Common myeloid progenitor, CD34-positive (primary cell): Measurements from ENCODE around the gene SPATA12. TPM values are rescaled to one million over a fixed set of nuclear protein-coding genes. Genes with fewer than 3 reads are reported as not detected.

Experiments
- CTCF ChIA-PET: fragments of 350-600 bp; sonication (Branson Sonifier 250); formaldehyde crosslinking; loops from one replicate; lab custom pipeline; 2021; ENCODE audit warnings: antibody characterized with exemption; lab: Charles Lee
- POLR2A ChIA-PET: fragments of 350-600 bp; sonication (Branson Sonifier 250); formaldehyde crosslinking; loops from one replicate; lab custom pipeline; 2021; ENCODE audit warnings: antibody characterized with exemption; lab: Charles Lee
- DNase-seq, 3 donors: peaks; one replicate each; pipeline versions ENCODE4 v3.0.0 to v3.0.0-alpha.2; 2013
- H3K27ac ChIP-seq, 2 experiments: 1 replicate in 1 of 2; 2 replicates in 1 of 2; pipeline ENCODE4 v1.7.0; 2013; ENCODE audit warnings: inconsistent platforms in 2 of 2, low read length in 2 of 2, mild to moderate bottlenecking in 2 of 2, low read depth in 1 of 2, moderate library complexity in 1 of 2; ENCODE audit not compliant: severe bottlenecking in 2 of 2, insufficient read depth in 1 of 2, poor library complexity in 1 of 2
- H3K27me3 ChIP-seq, 5 experiments: replicated peaks in 2 of 5; 1 replicate in 3 of 5; 2 replicates in 2 of 5; pipeline versions ENCODE4 v1.6.1 to v1.7.0; 2013; ENCODE audit warnings: low read length in 4 of 5, mild to moderate bottlenecking in 2 of 5, moderate library complexity in 2 of 5, inconsistent platforms in 1 of 5; ENCODE audit not compliant: insufficient read depth in 5 of 5, control insufficient read depth in 4 of 5
- H3K36me3 ChIP-seq, 4 experiments: 1 replicate in 2 of 4; 2 replicates in 2 of 4; pipeline versions ENCODE4 v1.6.1 to v1.7.0; 2013; ENCODE audit warnings: low read length in 3 of 4, control low read depth in 1 of 4, mild to moderate bottlenecking in 1 of 4; ENCODE audit not compliant: control insufficient read depth in 4 of 4, insufficient read depth in 4 of 4
- H3K4me1 ChIP-seq, 4 experiments: 1 replicate in 3 of 4; 2 replicates in 1 of 4; pipeline versions ENCODE4 v1.6.1 to v1.7.1; 2013; ENCODE audit warnings: low read length in 3 of 4, mild to moderate bottlenecking in 3 of 4, control low read depth in 1 of 4, inconsistent platforms in 1 of 4, moderate library complexity in 1 of 4; ENCODE audit not compliant: control insufficient read depth in 4 of 4, insufficient read depth in 4 of 4; ENCODE audit errors: control extremely low read depth in 1 of 4
- H3K4me3 ChIP-seq, 7 experiments: 1 replicate in 4 of 7; 2 replicates in 3 of 7; pipeline versions ENCODE4 v1.5.1 to v1.7.0; 2013; ENCODE audit warnings: mild to moderate bottlenecking in 7 of 7, low read length in 6 of 7, moderate library complexity in 6 of 7, inconsistent platforms in 2 of 7, low read depth in 2 of 7, control low read depth in 1 of 7; ENCODE audit not compliant: insufficient read depth in 4 of 7, control insufficient read depth in 1 of 7; ENCODE audit errors: extremely low read depth in 1 of 7
- H3K9me3 ChIP-seq, 5 experiments: 1 replicate in 4 of 5; 2 replicates in 1 of 5; pipeline versions ENCODE4 v1.6.1 to v1.7.1; 2013; ENCODE audit warnings: low read length in 4 of 5, mild to moderate bottlenecking in 2 of 5, inconsistent platforms in 1 of 5, low read depth in 1 of 5, moderate library complexity in 1 of 5; ENCODE audit not compliant: control insufficient read depth in 4 of 5, insufficient read depth in 2 of 5; ENCODE audit errors: control extremely low read depth in 1 of 5
- WGBS: methylation state at CpG from one replicate; pipeline ENCODE4 v1.1.5; 2013; ENCODE audit not compliant: insufficient coverage; 5-methylcytosine and 5-hydroxymethylcytosine counted together
- polyA plus RNA-seq: library from polyadenylated mRNA; unstranded; fragments of 120-200 nt; gene quantifications from one replicate; pipeline ENCODE4 v1.2.1, GENCODE V29; 2013

The SPATA12 gene, protein sequence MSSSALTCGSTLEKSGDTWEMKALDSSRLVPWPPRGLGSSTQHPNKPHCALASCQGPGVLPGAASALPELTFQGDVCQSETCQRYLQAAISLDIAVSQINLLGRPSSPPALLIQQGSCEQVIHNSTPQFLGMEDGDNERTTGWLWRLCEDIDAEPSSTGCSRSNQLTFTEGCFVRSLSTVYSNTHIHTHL
- 0.07 TPM for polyA plus RNA-seq

DNA sequence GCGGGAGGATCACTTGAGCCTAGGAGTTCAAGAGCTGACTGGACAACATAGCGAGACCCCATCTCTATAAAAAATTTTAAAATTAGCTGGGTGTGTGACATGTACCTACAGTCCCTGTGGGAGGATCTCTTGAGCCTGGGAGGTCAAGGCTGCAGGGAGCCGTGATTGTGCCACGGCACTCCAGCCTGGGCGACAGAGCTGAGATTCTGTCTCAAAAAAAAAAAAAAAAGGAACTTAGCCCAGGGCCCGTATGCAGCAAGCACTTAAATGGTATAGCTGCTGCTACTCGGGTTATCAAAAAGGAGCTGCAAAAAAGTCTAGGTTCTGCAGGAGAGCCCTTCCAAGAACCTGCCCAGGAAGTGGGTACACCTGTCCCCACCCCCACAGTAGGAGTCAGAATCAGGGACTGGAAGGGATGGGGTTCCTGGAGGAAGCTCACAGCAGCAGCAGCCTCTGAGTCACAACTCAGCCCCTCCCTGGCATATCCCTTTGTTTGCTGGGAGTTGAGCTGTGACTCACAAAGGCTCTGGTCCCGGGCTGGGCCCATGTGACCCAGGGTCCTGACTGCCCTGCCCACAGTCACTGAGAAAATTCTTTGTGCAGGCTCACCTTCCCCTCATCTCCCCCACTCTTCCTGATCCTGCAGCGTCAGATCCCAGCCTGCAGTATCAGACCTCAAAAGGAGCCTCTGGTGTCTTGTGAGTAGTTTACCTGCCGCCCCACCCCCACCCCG lies at the start of gene SPATA12:
SPATA12 (plus strand) TSS at position 576 of the 733 bp plus-strand sequence. CDS start 13,031 bp downstream, outside the sequence.
- ChIA-PET CTCF (interaction anchor here (0.9 to 1.9 kb wide), 3 partner anchors 18 to 55 kb away, joined by 3 to 5 read pairs (median 4); no protein-coding TSS in a partner anchor), POLR2A (interaction anchor here (0.6 to 0.8 kb wide), 2 partner anchors 12 to 979 kb away, joined by 3 to 6 read pairs; no protein-coding TSS in a partner anchor)
- H3K4me3 ChIP-seq: peak within 1 kb of the TSS in 1 of 7 experiments; percentile 26
- no peaks in the 10 kb centered on the region for H3K36me3 ChIP-seq
- H3K9me3 ChIP-seq: no peaks in the 10 kb centered on the region
- H3K27me3 ChIP-seq: no peaks in the 10 kb centered on the region
- H3K27ac ChIP-seq: peak within 1 kb of the TSS in 1 of 2 experiments; percentile 43
- H3K4me1 ChIP-seq: peaks cover 0 to 75% (median 52%) of the 10 kb centered on the region in 4 experiments
- 25% methylated on average over 8 of the region's 11 CpGs for WGBS
- DNase-seq: peak; percentile 76 to 93 (median 89)

DNA sequence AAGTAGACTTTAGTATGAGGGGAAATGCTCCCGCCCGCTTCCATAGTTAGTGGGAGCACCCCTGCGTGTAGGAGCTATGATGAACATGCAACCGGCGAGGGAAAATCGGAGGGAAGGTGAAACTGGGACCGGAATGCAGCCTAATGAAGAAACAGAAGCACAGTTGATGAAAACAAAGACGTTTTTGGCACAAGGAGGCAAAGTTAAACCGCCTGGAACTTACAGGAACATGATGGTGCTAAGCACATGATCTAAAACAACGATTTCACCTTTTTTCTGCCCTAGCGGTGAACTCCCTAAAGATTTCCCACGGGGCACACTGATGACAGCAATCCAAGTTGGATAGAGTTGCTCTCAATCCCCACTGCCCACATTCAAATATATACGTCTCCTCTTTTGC lies 49.4 kb upstream of the SPATA12 start:
- Histone ChIP-seq H3K4me3 (no peak overlapping the region), H3K4me1 (peaks cover 0 to 22% (median 16%) of the 10 kb centered on the region in 4 experiments), H3K27me3 (no peaks in the 10 kb centered on the region), H3K36me3 (no peaks in the 10 kb centered on the region), H3K27ac (no peak overlapping the region), H3K9me3 (no peaks in the 10 kb centered on the region)
- ChIA-PET POLR2A (no interaction called here), CTCF (interaction anchor here (1.3 kb wide), 1 partner anchor 14 kb away, joined by 3 read pairs; no protein-coding TSS in a partner anchor)
- DNase-seq: no peak
- WGBS: 95% methylated on average over 11 of the region's 13 CpGs

DNA sequence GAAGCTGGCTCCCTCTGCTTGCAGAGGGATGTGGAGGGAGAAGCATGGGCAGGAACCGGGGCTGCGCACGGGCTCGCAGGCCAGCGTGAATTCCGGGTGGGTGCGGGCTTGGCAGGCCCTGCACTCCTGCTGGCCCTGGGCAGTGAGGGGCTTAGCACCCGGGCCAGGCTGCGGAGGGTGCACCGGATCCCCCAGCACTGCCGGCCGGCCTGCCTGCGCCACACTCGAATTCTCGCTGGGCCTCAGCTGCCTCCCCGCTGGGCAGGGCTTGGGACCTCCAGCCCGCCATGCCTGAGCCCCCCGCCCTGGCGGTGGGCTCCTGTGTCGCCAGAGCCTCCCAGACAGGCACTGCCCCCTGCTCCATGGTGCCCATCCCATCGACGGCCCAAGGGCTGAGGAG lies 47.6 kb upstream of the SPATA12 start:
- Histone ChIP-seq H3K9me3 (no peaks in the 10 kb centered on the region), H3K27me3 (no peaks in the 10 kb centered on the region), H3K27ac (no peak overlapping the region), H3K4me3 (no peak overlapping the region), H3K36me3 (no peaks in the 10 kb centered on the region), H3K4me1 (peaks cover 0 to 14% (median 7%) of the 10 kb centered on the region in 4 experiments)
- WGBS: over 99% methylated on average over 16 of the region's 22 CpGs
- DNase-seq: no peak
- CTCF ChIA-PET: interaction anchor here (0.9 to 1.3 kb wide), 3 partner anchors 10 to 20 kb away, joined by 3 to 4 read pairs (median 3); no protein-coding TSS in a partner anchor
- POLR2A ChIA-PET: no interaction called here

DNA sequence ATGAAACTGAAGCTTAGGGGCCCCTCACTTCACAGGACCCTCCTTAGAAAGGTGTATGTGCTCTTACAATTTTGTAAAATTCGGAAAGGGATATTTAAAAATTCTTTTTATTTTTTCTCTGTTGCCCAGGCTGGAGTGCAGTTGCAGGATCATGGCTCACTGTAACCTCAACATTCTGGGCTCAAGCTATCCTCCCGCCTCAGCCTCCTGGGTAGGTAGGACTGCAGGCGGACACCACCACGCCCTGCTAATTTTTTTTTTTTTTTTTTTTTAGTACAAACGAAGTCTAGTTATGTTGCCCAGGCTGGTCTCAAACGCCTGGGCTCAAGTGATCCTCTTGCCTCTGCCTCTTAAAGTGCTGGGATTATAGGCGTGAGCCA lies 45.1 kb upstream of the SPATA12 start:
- no peaks in the 10 kb centered on the region for H3K36me3 ChIP-seq
- no peak overlapping the region for H3K27ac ChIP-seq
- 98% methylated on average over 6 of the region's 7 CpGs for WGBS
- H3K4me1 ChIP-seq: peaks cover 0 to 11% (median 4%) of the 10 kb centered on the region in 4 experiments
- H3K4me3 ChIP-seq: no peak overlapping the region
- ChIA-PET CTCF (interaction anchor here (0.6 kb wide), 1 partner anchor 189 kb away, joined by 3 read pairs; no protein-coding TSS in a partner anchor), POLR2A (interaction anchor here (0.5 kb wide), 1 partner anchor 581 kb away, joined by 3 read pairs; no protein-coding TSS in a partner anchor)
- H3K27me3 ChIP-seq: no peaks in the 10 kb centered on the region
- no peaks in the 10 kb centered on the region for H3K9me3 ChIP-seq
- DNase-seq: no peak

DNA sequence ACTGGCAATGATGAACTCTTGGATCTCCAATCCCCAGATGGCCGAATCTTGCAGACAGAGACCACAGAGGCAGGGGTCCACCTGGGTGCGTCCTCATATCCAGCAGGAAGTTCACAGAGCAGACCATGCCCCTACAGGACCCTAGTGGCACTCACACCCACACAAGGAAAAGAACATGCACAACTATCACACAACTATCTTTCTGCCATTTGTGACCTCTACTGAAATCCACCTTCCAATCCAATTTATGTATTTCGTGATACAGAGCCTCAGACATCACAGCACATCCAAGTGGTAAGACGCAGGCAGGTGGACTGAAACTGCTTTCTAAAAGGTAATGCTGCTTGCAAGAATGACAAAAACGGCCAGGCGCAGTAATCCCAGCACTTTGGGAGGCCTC lies 44.6 kb upstream of the SPATA12 start:
- 98% methylated on average over 4 of the region's 6 CpGs for WGBS
- POLR2A ChIA-PET: no interaction called here
- CTCF ChIA-PET: interaction anchor here (1.2 to 1.9 kb wide), 2 partner anchors 8 to 74 kb away, joined by 3 to 8 read pairs; no protein-coding TSS in a partner anchor

DNA sequence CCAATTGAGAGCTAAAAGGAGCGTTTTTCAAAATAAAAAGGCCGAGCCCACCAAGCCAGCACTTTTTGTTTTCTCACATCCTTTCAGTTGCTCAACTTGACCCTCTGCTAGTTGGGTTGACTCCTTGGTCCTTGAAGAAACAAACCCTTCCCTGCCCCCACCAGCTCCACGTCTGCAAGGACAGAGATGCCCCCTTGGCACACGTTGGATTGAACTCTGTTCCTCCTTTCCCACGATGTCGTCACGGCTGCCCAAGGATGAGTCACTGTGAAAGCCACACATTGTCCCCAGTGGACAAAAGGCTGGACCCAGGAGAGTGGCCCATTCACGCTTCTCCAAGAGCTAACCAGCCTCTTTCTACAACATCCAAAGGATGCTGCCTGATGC lies 43.0 kb upstream of the SPATA12 start:
- Histone ChIP-seq H3K9me3 (no peaks in the 10 kb centered on the region), H3K27me3 (no peaks in the 10 kb centered on the region), H3K4me3 (no peak overlapping the region), H3K4me1 (peaks cover 0 to 11% (median 4%) of the 10 kb centered on the region in 4 experiments), H3K36me3 (no peaks in the 10 kb centered on the region), H3K27ac (no peak overlapping the region)
- CTCF ChIA-PET: interaction anchor here (0.9 to 2.0 kb wide), 3 partner anchors 9 to 28 kb away, joined by 3 to 8 read pairs (median 6); no protein-coding TSS in a partner anchor
- POLR2A ChIA-PET: no interaction called here
- 82% methylated on average over 6 of the region's 8 CpGs for WGBS
- no peak for DNase-seq

More for the DNA sequence above, 44.6 kb upstream of the SPATA12 start:
- Histone ChIP-seq H3K9me3 (no peaks in the 10 kb centered on the region), H3K27ac (no peak overlapping the region), H3K27me3 (no peaks in the 10 kb centered on the region), H3K4me3 (no peak overlapping the region), H3K36me3 (no peaks in the 10 kb centered on the region), H3K4me1 (peaks cover 0 to 11% (median 4%) of the 10 kb centered on the region in 4 experiments)
- DNase-seq: no peak
